NCI-H146 treated with DMSO at 0.1 percent for 48 hours (cell line): ENCODE results near the gene SLC30A2.

Experiments
- DNase-seq: peaks from one replicate; lab custom pipeline; 2025; ENCODE audit not compliant: unreplicated experiment; lab: John Stamatoyannopoulos, UW

The SLC30A2 gene

DNA sequence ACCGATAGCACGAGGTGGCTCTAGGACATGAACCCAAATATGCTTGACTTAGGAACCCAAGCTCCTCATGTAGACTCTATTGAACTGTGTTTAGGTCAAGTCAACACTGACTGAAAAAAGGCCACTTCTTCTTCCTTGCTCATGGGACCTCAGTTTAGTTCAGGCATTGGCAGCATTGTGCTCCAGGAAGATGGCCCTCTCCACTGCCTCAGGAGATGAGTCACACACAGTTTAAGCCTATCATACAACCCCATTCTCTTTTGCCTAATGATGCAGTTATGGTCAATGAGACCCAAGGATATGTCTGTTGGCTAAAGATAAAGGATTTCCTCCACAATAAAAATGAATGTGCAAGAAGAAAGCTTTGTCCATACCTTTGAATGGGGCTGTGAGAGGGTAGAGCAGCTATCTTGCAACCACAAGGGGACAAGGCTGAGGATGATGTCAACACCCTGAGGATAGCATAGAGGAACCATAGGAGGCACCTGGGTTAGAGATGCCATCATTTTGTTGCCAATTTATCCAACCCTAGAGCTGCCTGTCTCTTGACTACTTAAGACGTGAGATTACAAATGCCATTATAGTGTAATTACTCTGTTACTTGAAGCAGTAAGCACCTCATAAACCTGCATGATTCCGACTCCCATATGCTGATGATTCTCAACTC lies 24.5 kb upstream of the SLC30A2 start:
- no peak for DNase-seq

DNA sequence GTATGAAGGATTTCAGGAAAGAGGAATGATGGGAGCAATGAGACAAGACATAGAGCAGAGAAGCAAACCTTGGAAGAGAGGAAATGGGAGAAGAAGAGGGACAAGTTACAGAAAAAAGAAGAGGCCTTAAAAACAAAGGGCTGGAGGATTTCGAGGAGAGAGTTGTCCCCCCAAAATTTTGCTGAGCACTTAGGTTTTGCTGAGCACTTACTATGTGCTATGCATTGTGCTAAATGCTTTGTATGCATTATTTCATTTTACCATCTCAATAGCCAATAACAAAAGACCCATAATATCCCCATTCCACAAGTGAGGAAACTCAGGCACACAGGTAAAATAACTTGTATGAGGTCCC lies 24.0 kb upstream of the SLC30A2 start:
- DNase-seq, result no peak

DNA sequence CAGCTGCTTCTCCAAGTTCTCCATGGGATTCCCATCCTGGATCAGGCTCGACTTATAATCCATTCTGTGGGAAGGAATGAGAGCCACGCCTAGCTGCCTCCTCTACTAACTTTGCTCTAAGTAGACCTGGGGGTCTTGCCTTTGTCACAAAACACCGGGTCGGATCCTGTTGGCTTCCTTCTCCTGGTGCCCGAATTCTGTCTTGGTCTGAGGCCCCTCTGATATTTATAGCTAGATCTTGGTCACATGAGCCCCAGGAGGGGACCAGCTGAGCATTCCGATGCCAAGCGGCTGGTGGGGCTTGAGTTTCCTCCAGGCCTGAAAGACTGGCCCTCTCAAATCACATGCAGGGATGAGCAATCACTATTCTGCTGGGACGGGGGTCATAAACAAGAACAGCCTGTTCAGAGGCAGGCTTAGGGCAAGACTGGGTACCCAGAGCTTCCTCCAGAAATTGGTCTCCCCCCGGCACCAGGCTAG lies 21.6 kb upstream of the SLC30A2 start, which contains the start of gene TRIM63:
TSS of gene TRIM63 (minus strand) at position 199 of the 480 bp plus-strand sequence. CDS start at position 63, 136 bp downstream.
- no peak for DNase-seq

DNA sequence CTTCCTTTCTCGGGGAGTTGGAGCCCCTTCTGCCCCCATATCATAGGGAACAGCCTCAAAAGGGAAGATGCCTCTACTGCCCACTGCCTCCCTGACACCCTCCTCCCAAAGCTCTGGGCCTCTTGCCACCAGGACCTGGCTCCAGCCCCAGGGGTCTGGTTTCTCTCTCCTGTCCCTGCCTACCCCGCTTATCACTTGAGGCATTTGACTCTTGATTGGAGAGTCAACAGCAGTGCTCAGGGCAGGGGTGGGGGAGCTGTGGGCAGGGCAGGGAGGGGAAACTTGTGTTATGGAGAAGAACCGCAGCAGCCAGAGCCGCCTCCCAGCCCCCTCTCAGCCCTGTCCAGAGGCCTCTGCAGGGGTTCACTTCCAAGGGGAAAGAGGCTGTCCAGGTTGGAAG lies 20.9 kb upstream of the SLC30A2 start:
- no peak for DNase-seq

DNA sequence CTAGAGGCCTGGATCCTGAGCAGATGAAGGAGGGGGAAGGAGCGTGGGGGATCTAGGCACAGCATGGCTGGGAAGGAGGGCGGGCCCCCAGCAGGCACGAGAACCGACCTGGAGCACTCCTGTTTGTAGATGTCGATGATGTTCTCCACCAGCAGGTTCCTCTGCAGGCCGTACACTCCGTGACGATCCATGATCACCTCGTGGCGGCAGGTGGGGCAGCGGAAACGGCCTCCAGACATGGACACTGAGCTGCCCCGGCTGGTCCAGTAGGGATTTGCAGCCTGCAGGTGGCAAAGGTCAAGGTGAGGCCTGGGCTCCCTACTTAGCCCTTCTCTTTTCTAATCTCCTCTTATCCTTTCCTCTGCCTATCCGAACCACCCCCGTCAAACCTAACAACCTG lies 20.2 kb upstream of the SLC30A2 start:
- DNase-seq, result no peak

DNA sequence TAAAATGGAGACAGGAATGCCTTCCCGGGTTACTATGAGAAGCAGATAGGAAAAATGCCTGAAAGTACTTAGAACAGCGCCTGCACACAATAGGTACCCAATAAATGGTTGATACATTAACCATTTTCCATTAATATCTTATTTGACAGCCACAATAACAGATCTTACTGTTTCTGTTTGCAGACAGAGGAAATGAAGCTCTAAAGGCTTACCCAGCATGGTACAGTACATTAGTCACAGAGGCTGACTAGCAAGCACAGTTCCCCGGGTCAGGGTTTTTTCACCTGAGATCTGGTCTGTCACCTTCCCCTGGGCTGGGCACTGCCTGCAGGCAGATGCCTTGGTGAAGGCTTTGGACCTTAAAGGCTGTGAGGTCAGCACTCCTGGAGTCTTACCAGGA lies 18.6 kb upstream of the SLC30A2 start:
- no peak for DNase-seq

DNA sequence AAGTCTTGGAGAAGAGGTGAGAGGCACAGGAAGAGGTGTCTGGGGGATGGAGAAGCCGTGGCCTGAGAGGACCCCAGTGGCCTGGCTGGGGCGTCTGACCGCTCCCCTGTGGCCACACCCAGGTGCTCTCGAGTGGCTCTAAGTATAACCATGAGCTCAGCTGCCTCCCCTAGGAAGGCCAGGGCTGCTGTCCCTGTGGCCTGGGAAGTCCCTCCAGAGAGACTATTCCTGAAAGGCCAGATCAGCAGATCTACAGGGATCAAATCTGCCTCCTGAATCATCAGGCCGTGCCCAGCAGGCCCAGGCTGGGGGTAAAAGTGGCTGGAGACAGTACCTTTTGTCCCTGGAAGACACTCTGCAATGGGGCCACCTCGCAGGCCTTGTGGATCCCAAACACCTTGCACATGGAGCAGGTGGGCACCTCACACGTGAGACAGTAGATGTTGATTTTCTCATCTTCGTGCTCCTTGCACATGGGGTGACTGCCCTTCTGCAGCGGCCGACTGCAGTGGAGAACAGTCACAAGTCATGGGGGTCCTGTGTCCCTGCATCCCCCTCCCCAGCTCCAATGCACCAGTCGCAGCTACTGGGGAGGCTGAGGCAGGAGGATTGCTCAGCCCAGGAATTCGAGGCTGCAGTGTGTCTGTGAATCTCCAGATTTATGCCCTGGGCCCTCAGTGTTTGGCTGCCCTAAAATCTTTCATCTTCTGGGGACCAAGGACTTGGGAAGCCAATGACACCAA lies 15.1 kb upstream of the SLC30A2 start:
- no peak for DNase-seq

DNA sequence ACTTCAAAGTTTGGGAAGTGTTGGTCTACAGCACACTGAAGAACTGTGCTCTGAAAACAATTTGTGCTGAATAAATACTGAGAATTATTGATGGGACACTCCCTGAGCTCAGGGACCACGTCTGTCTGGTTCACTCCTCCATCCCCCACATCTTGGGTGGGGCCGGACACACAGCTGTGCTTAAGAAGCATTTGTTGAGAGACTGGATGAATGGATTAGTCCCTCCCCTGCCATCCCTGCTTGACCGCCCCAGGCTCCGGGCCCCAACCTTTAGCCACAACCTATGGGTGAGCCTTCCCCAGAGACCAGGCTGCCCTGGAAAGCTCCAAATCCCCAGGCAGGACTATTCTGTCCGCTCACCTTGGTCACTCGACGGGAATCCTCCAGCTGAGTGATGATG lies 14.0 kb upstream of the SLC30A2 start:
- no peak for DNase-seq

DNA sequence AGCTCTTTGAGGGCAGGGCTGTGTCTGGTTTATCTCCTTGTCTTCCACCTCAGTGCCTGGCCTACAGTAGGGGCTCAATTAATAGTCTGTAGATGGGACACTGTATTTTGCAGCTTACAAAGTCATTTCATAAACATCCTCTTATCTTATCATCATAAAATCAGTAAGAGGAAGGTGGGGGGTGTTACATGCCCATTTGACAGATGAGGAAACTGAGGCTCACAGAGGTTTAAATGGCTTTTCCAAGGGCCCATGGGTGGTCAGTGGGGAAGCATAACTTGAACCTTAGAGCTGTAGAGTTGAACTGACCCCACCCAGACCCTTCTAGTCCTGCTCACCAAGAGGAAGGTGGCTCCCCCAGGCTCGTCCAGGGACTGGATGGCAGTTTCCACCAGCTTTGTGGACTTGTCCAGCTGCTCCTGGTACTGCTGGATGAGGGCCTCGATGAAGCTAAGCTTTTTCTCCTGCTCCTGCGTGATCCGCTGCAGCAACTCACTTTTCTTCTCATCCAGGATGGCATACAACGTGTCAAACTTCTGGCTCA lies 12.2 kb upstream of the SLC30A2 start:
- DNase-seq, result no peak

DNA sequence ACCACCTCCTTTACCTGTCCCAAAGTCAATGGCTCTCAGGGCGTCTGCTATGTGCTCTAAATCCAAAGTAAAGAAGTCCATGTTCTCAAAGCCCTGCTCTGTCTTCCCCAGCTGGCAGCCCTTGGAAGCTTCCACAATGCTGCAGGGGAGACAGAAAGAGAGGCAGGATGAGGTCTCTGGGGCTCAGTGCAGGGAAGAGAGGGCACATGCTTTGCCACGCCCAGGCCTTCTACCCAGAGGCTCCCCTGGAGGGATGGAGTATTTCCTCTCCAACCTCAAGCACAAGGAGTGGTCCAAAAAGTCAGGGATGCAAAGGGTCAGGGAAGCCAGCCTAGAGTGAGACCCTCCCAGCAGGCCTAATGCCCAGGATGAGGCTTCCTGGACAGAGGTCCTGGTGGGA lies 11.3 kb upstream of the SLC30A2 start:
- no peak for DNase-seq

DNA sequence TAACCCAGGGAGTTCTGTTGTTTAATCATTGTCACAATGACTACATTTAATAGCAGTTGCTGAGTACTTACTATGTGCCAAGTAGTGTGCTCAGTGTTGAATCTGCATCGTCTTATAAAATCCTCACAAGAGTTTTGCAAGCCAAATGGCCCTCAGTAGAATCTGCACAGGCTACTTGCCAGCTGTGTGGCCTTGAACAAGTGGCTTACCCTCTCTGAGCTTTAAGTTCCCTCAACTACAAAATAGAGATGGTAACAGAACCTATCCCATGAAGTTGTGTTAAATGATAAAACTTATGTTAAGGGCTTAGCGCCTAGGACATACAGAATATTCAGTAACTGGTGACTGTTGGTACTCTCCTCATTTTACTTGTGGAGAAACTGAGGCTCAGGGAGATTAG lies 9.1 kb upstream of the SLC30A2 start:
- DNase-seq, result no peak

DNA sequence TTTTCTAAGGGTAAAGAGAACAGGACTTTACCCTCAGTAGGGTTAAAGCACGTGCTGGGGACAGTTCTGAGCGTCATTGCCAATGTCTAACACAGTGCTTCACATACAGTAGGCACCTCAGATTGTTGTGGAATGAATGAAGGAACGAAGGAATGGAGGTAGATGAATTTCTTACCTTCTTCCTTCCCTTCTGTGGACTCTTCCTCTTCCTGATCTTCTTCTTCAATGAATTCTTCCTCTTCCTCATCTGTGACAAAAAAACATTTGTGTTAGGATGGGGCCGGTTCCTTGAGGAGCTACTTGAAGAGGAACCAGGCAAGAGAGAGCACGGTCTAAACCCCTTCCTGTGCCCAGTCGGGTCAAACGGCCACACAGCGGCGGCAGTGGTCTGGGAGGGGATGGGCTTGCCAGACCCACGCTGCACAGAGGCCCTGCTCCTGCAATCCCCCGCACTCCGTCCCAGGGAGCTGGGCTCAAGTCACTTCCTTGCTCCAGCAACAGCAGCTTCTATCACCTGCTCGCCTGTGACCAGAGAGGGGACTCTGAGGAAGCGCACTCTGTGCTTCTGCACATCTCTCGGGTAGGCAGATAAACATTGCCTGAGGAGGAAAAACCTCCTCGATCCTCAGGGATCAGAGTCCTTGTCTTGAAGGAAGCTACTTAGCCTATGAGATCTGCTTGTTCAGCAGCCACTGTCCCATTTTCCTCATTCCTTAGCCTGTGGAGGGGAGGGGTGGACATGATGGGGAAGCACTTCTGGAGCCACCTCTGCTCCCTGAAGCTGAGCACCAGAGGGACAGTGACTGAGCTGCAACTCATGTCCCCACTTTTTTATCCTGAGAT lies 8.0 kb upstream of the SLC30A2 start:
- DNase-seq, result no peak

DNA sequence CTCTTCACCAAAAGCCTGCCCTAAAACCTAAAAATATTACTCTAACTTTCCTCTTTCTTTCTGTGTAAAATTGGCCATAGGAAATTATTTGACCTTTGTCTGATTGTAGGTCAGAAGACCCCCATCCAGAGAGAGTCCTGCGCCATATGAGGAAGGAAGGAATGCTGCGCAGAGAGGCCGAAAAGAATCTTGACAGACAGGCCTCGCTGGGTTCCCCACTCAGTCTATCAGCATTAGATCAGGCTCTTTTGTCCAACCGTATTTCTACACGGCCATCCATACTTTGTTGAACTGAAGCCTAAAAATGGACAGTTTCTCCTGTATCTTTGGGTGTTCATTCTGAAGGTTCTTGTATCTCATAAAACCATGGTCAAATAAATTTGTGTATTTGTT lies 4.3 kb upstream of the SLC30A2 start:
- no peak for DNase-seq

DNA sequence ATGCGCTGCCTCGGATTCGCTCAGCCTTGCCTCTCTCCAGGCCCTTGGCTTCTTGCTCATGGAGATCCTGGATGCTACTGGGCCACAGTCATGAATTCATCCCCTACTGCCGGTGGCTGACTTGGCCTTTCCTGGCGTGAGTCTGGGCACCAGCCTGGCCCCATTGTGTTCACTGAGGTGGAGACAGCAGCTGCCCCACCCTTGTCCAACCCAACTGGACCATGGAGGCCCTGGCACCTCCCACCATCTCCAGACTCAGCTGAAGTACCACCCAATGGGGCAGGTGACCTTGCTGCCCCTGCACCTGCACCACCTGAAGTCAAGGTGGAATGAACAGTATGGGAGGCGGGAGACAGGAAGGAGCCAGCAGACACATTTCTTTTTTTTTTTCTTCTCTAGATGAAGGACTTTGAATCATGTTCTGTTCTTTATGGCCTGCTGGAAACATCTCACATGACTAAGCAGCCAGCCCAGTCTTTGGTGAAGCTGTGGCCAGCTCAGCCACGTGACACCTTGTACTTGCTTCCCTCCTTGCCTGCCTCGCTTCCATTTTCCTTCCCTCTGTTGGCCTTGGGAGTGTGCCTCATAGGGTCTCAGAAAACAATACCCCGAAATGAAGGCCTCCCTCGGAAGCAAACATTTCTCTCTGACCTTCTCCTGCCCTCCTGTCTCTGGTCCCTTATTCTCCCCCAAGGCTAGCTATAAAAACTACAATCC lies 3.8 kb upstream of the SLC30A2 start:
- no peak for DNase-seq

DNA sequence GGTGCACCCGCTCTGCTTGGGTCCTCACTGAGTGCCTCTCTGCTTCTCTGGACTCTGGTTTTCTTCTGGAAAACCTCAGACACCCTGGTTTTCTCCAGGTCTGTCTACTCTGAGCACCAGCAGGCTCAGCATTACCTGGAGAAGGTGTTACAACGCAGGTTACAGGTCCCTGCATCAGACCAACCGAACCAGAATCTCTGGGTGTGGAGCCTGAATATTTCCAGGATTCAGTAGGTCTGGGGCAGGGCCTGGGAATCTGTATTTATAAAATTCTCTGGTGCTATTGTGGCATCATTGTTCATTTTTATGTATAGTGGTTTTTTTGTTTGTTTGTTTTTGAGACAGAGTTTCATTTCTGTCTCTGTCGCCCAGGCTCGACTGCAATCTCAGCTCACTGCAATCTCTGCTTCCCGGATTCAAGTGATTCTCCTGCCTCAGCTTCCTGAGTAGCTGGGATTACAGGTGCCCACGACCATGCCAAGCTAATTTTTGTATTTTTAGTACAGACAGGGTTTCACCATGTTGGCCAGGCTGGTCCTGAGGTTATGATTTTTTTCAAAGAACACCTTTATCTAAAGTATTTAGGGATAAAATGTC lies 1.5 kb upstream of the SLC30A2 start:
- DNase-seq, result no peak

DNA sequence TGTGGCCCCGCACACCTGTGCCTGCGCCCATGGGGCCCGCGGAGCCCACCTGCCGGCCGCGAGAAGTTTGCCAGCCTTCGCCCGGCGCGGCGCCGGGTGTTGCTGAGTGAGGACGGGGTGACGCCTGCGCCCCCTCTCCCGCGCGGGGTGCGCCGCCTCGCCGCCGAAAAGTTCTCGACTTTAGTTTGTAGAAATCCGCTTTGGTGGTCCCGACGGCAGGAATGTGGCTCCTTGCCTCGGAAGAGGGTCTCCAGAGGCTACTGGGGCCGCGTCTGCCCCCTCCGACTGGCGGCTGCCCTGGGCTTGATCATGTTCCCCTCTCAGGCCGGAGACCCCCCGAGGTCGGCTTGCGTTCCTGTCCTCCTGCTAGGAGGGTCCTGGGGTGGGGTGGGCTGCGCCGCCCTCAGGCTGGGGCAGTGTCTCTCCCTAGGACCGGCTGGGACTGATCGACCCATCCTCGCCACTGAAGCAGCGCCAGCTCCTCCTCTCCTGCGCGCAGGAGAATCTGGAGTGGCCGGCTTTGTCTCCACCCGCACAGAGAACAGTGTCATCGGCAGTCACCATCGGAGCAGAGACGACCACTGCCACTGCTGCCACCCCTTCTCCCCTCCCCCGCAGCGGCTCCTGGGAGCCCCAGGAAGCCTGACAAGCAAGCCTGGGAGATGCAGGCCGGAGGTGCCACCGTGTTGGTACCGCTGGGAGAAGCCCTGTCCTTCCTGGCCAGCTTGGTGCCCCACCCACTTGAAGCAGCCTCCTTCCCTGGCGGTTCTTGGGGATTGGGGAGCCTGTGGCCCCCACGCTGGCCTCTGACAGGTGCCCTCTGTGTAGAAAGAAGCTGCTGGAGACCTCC lies 553 bp upstream of the SLC30A2 start:
- no peak for DNase-seq

DNA sequence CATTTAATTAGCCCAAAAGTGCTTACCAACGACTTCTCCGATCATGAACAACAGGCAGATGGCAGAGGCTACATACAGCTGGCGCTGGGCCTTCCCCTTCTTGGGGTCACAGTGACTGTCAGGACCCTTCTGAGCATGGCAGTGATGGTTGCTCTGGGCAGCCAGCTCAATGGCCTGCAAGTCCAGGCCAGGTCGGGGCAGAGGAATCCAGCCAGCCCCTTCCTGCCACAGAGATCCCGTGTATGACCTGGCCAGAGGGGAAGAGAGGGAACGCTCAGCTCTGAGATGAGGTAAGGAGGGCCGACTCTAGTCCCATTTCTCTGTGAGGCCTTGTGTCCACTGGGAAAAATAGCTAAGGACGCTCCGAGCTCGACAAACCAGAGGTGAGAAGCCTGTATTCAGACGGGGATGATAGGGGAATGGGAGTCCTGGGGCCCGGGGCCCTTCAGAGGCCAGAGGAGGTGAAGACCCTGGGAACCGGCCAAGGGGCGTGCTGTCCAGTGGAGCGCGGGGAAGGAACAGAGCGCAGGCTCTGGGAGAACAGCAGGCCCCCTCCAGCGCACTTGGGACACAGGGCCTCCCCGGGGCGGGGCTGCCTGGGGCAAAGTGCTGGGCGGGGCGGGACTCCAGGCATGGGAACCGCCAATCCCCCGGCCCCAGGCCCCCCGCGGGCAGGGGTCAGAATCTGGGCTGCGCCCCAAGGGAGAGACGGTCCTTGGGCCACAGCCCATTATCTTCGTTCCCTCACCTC lies 772 bp downstream of the SLC30A2 start:
- DNase-seq, result no peak

DNA sequence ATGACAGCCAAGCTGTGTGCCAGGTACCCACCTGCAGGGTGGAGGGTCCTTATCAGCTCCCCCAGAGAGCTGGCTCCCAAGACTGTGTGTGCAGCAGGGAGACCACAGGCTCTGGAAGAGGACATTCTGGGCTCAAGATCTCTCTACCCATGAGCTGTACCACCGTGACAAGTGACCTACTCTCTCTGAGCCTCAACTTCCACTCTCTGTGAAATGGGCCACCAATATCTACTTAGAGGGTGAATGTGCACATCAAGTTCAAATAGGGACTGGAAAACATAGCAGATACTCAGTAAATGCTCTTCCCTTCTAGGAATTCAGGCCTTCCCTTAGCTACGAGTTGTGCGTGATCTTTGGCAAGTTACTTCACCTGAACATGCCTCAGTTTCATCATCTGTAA lies 1.5 kb downstream of the SLC30A2 start:
- DNase-seq, result no peak

DNA sequence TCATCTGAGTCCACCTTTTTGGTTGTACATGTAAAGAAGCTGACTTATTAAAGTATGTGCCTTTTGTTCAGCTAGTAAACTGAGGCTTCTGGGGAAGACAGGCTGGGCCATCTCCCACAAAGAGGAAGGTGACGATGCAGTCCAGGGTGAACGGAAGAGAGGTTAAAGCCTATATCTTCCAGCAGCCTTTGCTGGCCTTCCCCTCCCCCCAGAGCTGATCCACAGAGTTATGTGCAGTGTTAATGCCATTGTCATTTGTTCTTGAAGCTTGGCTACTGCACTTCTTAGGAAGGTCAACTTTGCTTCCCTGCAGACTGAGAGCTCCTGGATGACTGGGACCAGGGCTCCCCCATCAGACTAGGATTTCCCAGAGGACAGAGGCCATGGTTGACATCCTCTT lies 2.2 kb downstream of the SLC30A2 start:
- no peak for DNase-seq
